B cell (primary cell): Measurements from ENCODE around the gene USP20. TPM values are rescaled to one million over a fixed set of nuclear protein-coding genes. Genes with fewer than 3 reads are reported as not detected.

ENCODE experiments used
- ATAC-seq: fragments of 200-7000 bp; cut with Tn5 transposase; one replicate; pipeline ENCODE4 v1.10.0; 2021; ENCODE audit warnings: low read depth, mild to moderate bottlenecking, moderate number of reproducible peaks, moderate library complexity
- CTCF ChIA-PET: fragments of 350-600 bp; sonication (Branson Sonifier 250); formaldehyde crosslinking; loops from one replicate; lab custom pipeline; 2021; ENCODE audit warnings: antibody characterized with exemption, inconsistent platforms; lab: Charles Lee
- POLR2A ChIA-PET: fragments of 350-600 bp; sonication (Branson Sonifier 250); formaldehyde crosslinking; loops from one replicate; lab custom pipeline; 2021; ENCODE audit warnings: antibody characterized with exemption; lab: Charles Lee
- DNase-seq: peaks from one replicate; pipeline ENCODE4 v3.0.0; 2013
- H2AFZ ChIP-seq: 2 replicates; pipeline ENCODE4 v1.6.1; 2012; ENCODE audit warnings: mild to moderate bottlenecking, low read depth, low read length; ENCODE audit not compliant: insufficient read depth, poor library complexity, severe bottlenecking
- H3K27ac ChIP-seq, 2 donors: 1 replicate in 1 of 2; 2 replicates in 1 of 2; pipeline ENCODE4 v1.5.1; 2012 to 2013; ENCODE audit warnings: low read length in 2 of 2, mild to moderate bottlenecking in 2 of 2, moderate library complexity in 1 of 2
- H3K27me3 ChIP-seq, 4 experiments: fragments of 200-600 bp in 1 of 4; sonication (generic) in 1 of 4; replicated peaks in 1 of 4; 1 replicate in 2 of 4; 2 replicates in 2 of 4; pipeline versions ENCODE4 v1.6.1 to v1.7.0; 2013 to 2016; ENCODE audit warnings: low read length in 3 of 4, mild to moderate bottlenecking in 2 of 4, mixed read lengths in 1 of 4, moderate library complexity in 1 of 4; ENCODE audit not compliant: insufficient read depth in 4 of 4, control insufficient read depth in 3 of 4; ENCODE audit errors: control extremely low read depth in 1 of 4
- H3K36me3 ChIP-seq, 2 experiments: replicated peaks in 1 of 2; 1 replicate in 1 of 2; 2 replicates in 1 of 2; pipeline versions ENCODE4 v1.6.1 to v1.7.1; 2013; ENCODE audit warnings: low read length in 1 of 2; ENCODE audit not compliant: insufficient read depth in 2 of 2, control insufficient read depth in 1 of 2; ENCODE audit errors: control extremely low read depth in 1 of 2, extremely low read depth in 1 of 2
- H3K4me1 ChIP-seq, 2 donors: fragments of 200-600 bp in 1 of 2; sonication (generic) in 1 of 2; 1 replicate in 1 of 2; 2 replicates in 1 of 2; pipeline versions ENCODE4 v1.5.1 to v1.6.1; 2013 to 2017; ENCODE audit warnings: low read length in 2 of 2; ENCODE audit not compliant: control insufficient read depth in 2 of 2, insufficient read depth in 2 of 2
- H3K4me2 ChIP-seq: replicated peaks from 2 replicates; pipeline ENCODE3; 2012; ENCODE audit warnings: mild to moderate bottlenecking, low read depth, low read length; ENCODE audit not compliant: poor library complexity, severe bottlenecking
- H3K4me3 ChIP-seq, 5 experiments: fragments of 200-600 bp in 1 of 5; sonication (generic) in 1 of 5; 1 replicate in 3 of 5; 2 replicates in 2 of 5; pipeline versions ENCODE4 v1.5.1 to v1.7.0; 2011 to 2016; ENCODE audit warnings: low read length in 4 of 5, mild to moderate bottlenecking in 4 of 5, low read depth in 2 of 5, control low read depth in 1 of 5, moderate library complexity in 1 of 5; ENCODE audit not compliant: insufficient read depth in 1 of 5; ENCODE audit errors: control extremely low read depth in 1 of 5, extremely low read depth in 1 of 5
- H3K79me2 ChIP-seq: fragments of 200-600 bp; sonication (generic); one replicate; pipeline ENCODE4 v1.6.0; 2016; ENCODE audit warnings: low read length; ENCODE audit not compliant: control insufficient read depth, insufficient read depth
- H3K9ac ChIP-seq: fragments of 200-600 bp; sonication (generic); 2 replicates; pipeline ENCODE4 v1.6.1; 2017; ENCODE audit warnings: mild to moderate bottlenecking, low read length, moderate library complexity
- H3K9me3 ChIP-seq, 3 donors: one replicate each; pipeline versions ENCODE4 v1.6.1 to v1.7.1; 2013; ENCODE audit warnings: low read length in 2 of 3; ENCODE audit not compliant: control insufficient read depth in 2 of 3, insufficient read depth in 1 of 3; ENCODE audit errors: control extremely low read depth in 1 of 3
- H4K20me1 ChIP-seq: 2 replicates; pipeline ENCODE4 v1.6.0; 2012; ENCODE audit warnings: mild to moderate bottlenecking, low read length; ENCODE audit not compliant: insufficient read depth, control insufficient read depth, poor library complexity, severe bottlenecking
- H3K27ac Mint-ChIP-seq: one replicate; pipeline ENCODE4 v1.8.0; 2021; ENCODE audit warnings: mixed read lengths
- H3K27me3 Mint-ChIP-seq: one replicate; pipeline ENCODE4 v1.8.0; 2021; ENCODE audit warnings: mixed read lengths
- H3K4me1 Mint-ChIP-seq: one replicate; pipeline ENCODE4 v1.8.0; 2021; ENCODE audit warnings: mixed read lengths
- H3K4me3 Mint-ChIP-seq: one replicate; pipeline ENCODE4 v1.8.0; 2021; ENCODE audit warnings: mixed read lengths
- H3K9me3 Mint-ChIP-seq: one replicate; pipeline ENCODE4 v1.8.0; 2022; ENCODE audit warnings: mixed read lengths; ENCODE audit not compliant: insufficient read depth
- EZH2 ChIP-seq: IDR thresholded peaks from 2 replicates; pipeline ENCODE4 v1.6.1; 2012; ENCODE audit warnings: borderline replicate concordance, low read depth, mild to moderate bottlenecking, moderate library complexity, low read length; ENCODE audit not compliant: insufficient read depth, poor library complexity, severe bottlenecking
- WGBS: methylation state at CpG from one replicate; pipeline ENCODE4 v1.1.5; 2013; ENCODE audit warnings: missing lambda C conversion rate; ENCODE audit not compliant: insufficient coverage; 5-methylcytosine and 5-hydroxymethylcytosine counted together
- intact Hi-C: fragments of 100-400 bp; cut with micrococcal nuclease; formaldehyde crosslinking; loops from one replicate; pipeline ENCODE4 v1.10.0; 2022
- polyA plus RNA-seq: library from polyadenylated mRNA; depleted of rRNA; stranded (reverse); fragments of >200 nt; gene quantifications from 2 replicates; pipeline ENCODE4 v1.2.3, GENCODE V29; 2012
- total RNA-seq, 2 donors: library from RNA; stranded (reverse); fragments of 120-200 nt in 1 of 2; gene quantifications; 1 replicate in 1 of 2; 2 replicates in 1 of 2; pipeline versions ENCODE4 v1.2.3 to v1.2.4, GENCODE V29; 2013 to 2022
- TF ChIP-seq, protein P1 (sequence below): fragments of 200-600 bp; IDR thresholded peaks from one replicate; pipeline ENCODE4 v1.8.0; 2022; ENCODE audit warnings: antibody characterized with exemption, mild to moderate bottlenecking

The USP20 gene
- total and polyA plus RNA-seq, 2 donors (not counting 1 experiment from before 2014, with no cell fraction given), result 49.5 to 72.6 TPM

DNA sequence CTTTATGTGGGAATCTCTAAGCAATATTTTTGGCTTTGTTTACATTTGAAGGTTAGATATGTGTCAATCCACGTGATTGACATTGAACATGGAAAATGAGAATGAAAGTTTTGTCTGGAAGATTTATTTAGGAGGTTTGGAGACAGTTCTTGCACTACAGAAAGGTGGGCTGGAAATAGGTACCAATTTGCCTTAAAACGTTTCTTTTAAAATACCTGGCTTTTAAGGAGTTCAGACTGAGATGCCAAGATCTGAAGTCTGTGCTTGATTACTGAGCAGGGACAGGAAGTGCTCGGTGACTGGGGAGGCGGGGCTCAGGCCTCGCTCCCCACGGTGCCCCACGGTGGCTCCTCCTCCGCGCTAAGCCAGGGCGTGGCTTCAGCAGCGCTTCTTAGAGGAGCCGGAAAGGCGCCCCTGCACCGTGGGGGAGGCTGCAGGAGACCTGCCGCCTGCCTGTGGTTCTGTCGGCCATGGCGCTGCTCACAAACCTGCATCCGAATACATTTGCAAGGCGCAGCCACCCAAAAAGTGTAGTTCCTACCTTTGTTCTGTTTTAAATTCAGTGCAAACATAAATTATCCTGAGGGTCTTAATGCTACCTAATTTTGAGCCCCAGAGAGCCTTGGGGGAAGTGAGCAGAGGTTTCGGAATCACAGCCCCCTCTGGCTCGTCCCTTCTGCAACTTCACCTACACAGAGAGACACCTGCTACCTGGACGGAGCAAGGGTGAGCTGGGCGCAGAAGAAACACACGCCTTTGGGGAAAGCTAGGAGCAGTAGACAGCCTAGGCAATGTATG lies 49.2 kb downstream of the USP20 start:
- H3K27ac ChIP-seq, result peak overlapping the region; percentile 75 to 90
- Mint-ChIP-seq H3K4me1 (peaks cover 58% of the 10 kb centered on the region), H3K9me3 (no peaks in the 10 kb centered on the region), H3K27me3 (no peaks in the 10 kb centered on the region), H3K27ac (peak overlapping the region; percentile 97), H3K4me3 (peak overlapping the region; percentile 95)
- H3K4me1 ChIP-seq, result peaks cover 48 to 58% of the 10 kb centered on the region in 2 donors
- H2AFZ ChIP-seq, result peak overlapping the region; percentile 68
- H3K79me2 ChIP-seq, result peaks cover 12% of the 10 kb centered on the region
- TF ChIP-seq EZH2, result no peak
- TF ChIP-seq, protein P1, sequence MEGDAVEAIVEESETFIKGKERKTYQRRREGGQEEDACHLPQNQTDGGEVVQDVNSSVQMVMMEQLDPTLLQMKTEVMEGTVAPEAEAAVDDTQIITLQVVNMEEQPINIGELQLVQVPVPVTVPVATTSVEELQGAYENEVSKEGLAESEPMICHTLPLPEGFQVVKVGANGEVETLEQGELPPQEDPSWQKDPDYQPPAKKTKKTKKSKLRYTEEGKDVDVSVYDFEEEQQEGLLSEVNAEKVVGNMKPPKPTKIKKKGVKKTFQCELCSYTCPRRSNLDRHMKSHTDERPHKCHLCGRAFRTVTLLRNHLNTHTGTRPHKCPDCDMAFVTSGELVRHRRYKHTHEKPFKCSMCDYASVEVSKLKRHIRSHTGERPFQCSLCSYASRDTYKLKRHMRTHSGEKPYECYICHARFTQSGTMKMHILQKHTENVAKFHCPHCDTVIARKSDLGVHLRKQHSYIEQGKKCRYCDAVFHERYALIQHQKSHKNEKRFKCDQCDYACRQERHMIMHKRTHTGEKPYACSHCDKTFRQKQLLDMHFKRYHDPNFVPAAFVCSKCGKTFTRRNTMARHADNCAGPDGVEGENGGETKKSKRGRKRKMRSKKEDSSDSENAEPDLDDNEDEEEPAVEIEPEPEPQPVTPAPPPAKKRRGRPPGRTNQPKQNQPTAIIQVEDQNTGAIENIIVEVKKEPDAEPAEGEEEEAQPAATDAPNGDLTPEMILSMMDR, result peak; percentile 29
- H3K36me3 ChIP-seq, result peaks cover 0 to 29% of the 10 kb centered on the region in 2 experiments
- peak overlapping the region; percentile 85 for H3K9ac ChIP-seq
- POLR2A ChIA-PET, result interaction anchor here (1.8 kb wide), 1 partner anchor 49 kb away, joined by 9 read pairs; the partner anchor contains the start of genes C9orf78 and USP20
- DNase-seq (peak; percentile 95), ATAC-seq (peak; percentile 57)
- 4% methylated on average over 21 of the region's 24 CpGs for WGBS
- peak overlapping the region; percentile 99 for H3K4me2 ChIP-seq
- peaks cover 0 to 5% (median 0%) of the 10 kb centered on the region in 3 donors for H3K9me3 ChIP-seq
- H3K27me3 ChIP-seq, result no peaks in the 10 kb centered on the region
- no peaks in the 10 kb centered on the region for H4K20me1 ChIP-seq
- intact Hi-C loops, result loop anchor here (1.0 to 5.0 kb wide), 7 partner anchors 48 to 358 kb away; partner anchors contain the start of genes C9orf78, GPR107 and USP20
- peak overlapping the region; percentile 39 to 81 (median 65) for H3K4me3 ChIP-seq
- CTCF ChIA-PET, result interaction anchor here (0.8 to 5.3 kb wide), 22 partner anchors 13 to 355 kb away, joined by 3 to 28 read pairs (median 4); partner anchors contain the start of genes C9orf78 and USP20
